ENCODE data around the gene IQCH. TPM values are rescaled to one million over a fixed set of nuclear protein-coding genes. Genes with fewer than 3 reads are reported as not detected.
A peak's percentile ranks its signal among the peaks of the same experiment; 100 is the strongest.

Gene IQCH
- total RNA-seq: 0.45 TPM
- long read RNA-seq, partial matches to known transcripts: 1 of 11 reads
- long read RNA-seq, other reads (novel, unspliced or antisense): 9 of 11 reads

GRCh38 chr15:67254238-67255175 lies at the start of gene IQCH, which contains the start of gene AAGAB:
Gene IQCH (plus strand): TSS chr15:67254786. CDS start chr15:67254897, 111 bp downstream.
Gene AAGAB (minus strand): TSS chr15:67254661. CDS start chr15:67254631, 30 bp downstream.
- peak; percentile 100 for DNase-seq (ENCODE audit: low spot score)

DNA sequence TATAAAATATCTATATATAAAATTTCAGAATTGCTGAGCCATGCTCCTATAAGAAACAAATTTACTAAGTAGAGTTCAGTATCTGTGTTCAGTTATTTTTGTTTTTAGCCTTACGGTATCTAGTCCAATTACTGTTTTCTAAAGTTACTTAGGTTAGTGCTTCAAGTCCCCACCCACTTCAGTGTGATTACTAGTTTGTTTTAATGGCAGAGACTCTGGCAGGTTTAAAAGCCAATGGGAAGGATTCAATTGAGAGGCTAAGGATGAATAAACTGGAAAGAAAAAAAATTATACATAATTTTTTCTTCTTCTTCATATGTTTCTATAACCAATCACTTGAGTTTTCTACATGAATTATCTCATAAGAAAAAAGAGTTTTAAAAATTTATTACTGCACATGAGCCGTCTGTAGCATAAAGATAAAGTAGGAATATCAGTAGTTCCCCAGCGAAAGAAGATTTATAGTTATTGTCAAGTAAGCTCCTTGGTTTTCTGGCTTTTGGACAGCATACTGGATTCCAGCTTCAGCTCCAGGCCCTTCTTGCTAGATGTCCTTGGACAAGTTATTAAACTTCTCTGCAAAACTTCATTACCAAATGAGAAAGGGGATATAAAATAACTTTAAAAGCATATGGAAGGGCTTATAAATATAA lies 46.9 kb upstream of the IQCH start:
- no peak for DNase-seq (ENCODE audit: low spot score)

DNA sequence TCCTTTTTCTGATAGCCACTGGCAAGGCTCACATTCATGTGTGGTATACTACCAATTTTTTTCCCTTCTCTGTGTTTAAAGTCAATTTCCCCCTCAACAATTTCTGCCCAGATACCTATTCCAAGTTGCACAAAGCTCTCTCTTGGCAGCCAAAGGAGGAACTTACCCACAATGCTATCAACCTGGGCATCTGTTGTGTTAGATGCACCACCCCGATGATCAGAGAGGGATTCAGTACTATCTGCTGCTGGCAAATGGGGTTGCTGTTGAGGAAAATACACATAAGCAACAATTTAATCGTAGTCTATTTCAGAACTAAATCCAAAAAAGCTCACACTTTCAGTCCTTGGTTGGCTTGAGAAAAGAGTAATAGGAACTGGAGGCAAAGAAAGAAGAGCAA lies 46.2 kb upstream of the IQCH start:
- no peak for DNase-seq (ENCODE audit: low spot score)

GRCh38 chr15:67210555-67211168 lies 43.9 kb upstream of the IQCH start:
- no peak for DNase-seq (ENCODE audit: low spot score)

DNA sequence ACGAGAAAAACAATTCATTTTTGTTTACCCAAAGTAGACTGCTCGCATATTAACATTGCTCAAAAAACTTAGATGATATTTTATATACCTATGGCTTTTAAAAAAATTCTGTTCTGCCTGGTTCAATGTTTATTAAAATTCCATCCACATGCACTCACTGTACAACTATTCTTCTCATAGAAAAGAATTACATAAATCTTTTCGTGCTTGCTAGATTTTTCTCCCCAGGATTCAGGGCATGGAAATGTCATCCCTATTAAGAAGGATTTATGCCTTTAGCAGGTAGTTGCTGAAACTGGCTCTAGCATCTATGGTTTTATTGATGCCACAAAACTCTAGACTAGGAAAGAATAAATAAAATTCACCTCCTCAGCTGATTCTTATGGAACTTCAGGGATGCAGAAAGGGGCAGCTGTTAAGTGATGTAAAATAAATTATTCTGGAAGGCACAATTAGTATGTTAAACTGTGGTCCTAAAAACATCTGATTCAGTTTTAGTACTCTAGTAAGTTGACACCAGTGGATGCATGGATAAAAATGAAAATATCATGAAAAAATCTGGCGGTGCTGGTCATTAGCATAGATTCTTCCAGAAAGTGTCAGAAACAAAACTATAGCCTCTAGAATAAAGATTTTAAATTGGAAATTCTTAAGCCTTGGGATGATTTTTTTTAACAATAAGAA lies 41.8 kb upstream of the IQCH start:
- DNase-seq (ENCODE audit: low spot score): no peak

DNA sequence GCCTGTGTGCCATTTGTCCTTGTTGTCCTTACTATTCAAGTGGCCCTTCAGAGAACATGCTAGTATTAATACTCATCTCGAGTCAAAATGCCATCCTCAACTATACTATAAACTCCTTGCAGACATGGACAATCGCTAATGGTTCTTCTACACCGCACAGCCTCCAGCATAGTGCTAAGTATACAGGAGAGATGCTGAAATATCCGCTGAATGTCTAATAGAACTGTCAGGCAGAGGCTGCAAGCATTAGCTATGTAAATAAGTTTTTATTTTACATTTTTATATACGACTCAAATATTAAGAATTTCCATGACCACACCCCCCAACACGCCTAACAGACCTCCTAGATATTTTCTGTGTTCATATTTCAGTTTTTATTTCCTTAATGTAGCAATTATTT lies 39.5 kb upstream of the IQCH start:
- no peak for DNase-seq (ENCODE audit: low spot score)

- DNase-seq (ENCODE audit: low spot score): no peak
Observed at GRCh38 chr15:67216859-67217258, 37.7 kb upstream of the IQCH start.

- no peak for DNase-seq (ENCODE audit: low spot score)
Observed at GRCh38 chr15:67218428-67218827, 36.2 kb upstream of the IQCH start.

DNA sequence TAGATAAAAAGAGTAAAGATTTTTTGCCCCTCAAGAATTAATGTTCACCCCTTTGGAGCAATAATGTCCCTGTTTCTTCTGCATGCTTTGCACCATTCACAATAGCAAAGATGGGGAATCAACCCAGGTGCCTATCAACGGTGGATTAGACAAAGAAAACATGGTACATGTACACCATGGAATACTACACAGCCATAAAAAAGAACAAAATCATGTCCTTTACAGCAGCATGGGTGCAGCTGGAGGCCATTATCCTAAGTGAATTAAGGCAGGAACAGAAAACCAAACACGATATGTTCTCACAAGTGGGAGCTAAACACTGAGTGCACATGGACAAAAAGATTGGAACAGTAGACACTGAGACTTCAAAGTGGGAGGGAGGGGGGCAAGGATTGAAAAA lies 35.3 kb upstream of the IQCH start:
- no peak for DNase-seq (ENCODE audit: low spot score)

DNA sequence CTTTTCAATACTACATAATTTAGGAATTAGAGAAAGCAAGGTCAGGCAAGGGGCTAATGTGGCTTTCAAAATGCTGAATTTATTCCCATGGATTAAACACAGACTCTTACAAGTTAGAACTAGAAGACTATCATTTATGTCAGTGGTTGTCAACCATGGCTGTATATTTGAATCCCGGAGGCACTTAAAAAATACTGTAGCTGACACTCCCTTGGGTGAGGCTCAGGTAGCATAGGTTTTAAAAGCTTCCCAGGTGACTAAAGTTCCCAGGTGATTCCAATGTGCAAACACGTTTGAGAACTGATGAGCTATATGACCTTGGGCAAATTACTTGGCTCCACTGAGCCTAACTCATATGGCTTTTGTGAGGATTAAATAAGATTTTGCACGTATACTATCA lies 29.7 kb upstream of the IQCH start:
- DNase-seq (ENCODE audit: low spot score): no peak

DNA sequence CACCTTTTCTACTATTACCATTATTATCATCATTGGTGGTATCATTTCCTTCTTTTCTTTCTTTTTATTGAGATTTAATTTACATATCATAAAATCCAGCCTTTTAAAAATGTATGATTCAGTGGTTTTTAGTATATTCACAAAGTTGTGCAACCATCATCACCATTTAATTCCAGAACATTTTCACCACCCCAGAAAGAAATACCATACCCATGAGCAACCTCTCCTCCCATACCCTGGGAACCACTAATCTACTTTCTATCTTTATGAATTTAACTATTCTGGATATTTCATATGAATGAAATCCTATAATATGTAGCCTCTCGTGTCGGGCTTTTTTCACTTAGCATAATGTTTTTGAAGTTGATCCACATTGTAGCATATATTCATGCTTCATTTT lies 29.2 kb upstream of the IQCH start:
- DNase-seq (ENCODE audit: low spot score): no peak

DNA sequence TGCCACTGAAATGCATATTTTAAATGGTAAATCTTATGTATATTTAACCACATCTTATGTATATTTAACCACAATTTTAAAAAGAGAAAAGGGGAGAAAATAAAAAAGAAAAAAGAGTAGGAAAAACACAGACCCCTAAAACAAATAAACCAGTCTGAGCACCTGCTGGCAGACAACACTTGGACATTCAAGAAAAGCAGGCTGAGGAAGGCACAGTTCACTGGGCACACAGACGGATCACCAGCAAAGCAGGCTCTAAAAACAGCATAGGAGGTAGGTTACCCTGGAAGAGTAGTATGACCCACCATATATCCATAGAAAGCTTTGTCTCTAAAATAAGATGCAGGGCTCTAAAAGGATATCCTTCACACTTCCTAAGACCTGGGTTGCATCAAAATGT lies 27.2 kb upstream of the IQCH start:
- no peak for DNase-seq (ENCODE audit: low spot score)

- no peak for DNase-seq (ENCODE audit: low spot score)
Observed at GRCh38 chr15:67227846-67228245, 26.7 kb upstream of the IQCH start.

DNA sequence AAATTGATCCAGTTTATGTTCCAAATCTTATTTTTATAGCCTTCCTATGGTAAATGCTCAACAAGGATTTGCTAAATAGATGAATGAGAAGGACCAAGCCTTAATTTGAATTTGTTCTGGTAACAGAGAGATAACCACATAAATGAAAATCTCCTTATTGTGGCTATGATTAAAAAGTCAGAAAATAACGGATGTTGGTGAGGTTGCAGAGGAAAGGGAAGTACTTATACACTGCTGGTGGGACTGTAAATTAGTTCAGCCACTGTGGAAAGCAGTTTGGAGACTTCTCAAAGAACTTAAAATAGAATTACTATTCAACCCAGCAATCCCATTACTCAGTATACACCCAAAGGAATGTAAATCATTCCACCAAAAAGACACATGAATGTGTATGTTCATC lies 26.3 kb upstream of the IQCH start:
- no peak for DNase-seq (ENCODE audit: low spot score)

GRCh38 chr15:67230504-67230903 lies 24.1 kb upstream of the IQCH start:
- no peak for DNase-seq (ENCODE audit: low spot score)

DNA sequence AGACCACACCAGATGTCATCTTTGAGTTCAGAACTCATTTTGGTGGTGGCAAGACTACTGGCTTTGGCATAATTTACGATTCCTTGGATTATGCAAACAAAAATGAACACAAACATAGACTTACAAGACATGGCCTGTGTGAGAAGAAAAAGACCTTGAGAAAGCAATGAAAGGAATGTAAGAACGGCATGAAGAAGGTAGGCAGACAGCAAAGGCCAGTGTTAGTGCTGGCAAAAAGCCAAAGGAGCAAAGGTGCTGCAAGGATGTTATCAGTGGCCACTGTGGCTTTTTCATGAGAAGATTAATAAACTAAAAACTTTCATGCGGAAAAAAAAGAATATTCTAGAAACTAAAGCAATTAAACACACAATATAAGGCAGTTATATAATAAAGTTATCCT lies 22.0 kb upstream of the IQCH start:
- DNase-seq (ENCODE audit: low spot score): no peak

DNA sequence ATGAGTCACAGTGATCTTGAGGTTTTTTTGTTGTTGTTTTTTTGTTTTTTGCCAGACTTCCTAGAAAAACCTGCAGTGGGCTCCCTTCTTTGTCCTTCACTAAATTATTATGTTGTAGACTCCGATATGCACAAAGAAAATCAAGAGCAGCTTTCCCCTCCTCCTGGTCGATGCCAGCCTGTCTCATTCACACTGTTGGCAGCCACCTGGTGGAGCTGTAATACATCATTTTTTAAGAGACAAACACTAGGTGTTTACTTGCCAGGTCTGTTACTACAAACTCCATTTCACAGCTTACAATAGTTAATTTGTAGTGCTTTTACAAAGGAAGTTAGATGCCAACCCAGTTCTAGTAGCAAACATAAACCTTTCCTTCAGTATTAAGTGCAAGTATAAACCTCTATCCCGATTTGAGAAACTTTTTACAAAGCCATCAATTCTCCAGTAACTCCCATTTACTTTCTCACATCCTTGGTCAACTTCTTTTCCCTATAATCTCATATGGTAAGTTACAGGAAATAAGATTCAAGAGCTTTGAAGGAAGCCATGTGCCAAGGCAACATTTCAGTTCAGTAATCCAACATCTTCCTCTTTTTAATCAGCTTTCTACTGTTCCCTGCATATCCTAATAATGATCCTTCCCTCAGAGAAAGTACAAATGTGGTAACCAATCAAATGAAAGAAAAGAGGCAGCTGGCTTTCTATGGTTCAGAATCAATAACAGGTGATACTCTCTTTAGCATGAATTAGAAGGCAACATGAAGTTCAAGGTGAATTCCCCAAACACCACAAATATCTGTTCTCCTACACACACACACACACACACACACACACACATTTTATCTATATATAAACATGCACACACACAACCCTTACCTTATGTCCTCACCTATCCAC lies 14.1 kb upstream of the IQCH start:
- no peak for DNase-seq (ENCODE audit: low spot score)

DNA sequence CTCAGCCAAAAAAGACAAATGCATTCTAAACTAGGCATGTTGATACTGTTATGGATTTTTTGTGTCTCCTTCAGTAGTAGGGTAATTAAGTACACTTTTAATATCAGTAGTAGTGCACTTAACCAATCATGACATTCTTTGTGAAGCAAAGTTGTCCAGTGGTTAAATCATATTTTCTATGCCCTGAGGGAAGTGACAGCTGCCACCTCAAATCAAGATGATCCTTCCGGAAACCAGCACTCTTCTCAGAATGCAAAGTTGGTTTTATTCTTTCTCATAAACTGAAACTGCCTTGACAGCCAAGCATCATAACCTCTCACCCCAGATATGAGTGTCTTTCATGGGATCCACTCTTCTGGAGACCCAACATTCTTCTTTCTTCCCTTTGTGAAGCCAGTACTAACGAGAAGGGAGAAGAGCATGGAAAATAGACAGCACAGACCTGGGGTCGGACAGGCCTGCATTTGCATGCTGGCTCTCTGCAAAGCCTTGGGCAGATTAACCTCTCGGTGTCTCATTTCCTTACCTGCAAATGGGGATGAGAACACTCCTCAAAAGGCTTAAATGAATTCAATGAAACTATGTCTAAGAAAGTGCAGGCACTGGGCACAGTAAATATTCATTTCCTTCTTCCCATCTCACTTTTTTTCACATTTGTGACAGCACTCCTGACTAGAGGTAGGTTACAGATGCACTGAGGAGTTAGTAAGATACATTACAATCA lies 13.3 kb upstream of the IQCH start:
- no peak for DNase-seq (ENCODE audit: low spot score)

DNA sequence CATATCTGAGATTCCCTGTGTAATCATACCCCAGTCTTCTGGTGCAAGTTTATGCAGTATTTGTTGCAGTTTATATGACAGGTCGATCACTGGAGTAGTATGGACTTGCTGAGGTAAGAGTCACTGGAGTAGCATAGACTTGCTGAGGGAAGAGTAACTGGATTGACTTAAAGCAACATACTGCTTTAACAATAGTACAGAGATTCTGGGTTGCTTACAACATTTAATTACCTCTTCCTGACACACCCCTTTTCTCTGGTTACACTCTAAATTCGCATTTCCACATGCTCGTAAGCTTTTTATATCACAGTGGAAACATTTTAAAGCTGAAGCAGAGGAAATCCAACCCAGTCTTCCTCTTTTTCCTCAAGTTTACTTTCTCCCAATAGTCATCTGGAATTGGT lies 11.9 kb upstream of the IQCH start:
- DNase-seq (ENCODE audit: low spot score): no peak
